Endometrial microvascular endothelial cells (primary cell): ENCODE results near the gene TCAF2. TPM values are rescaled to one million over a fixed set of nuclear protein-coding genes. Genes with fewer than 3 reads are reported as not detected.
"Not testable (repeated sequence)": the region's sequence is repeated elsewhere in the genome, so short reads cannot be mapped to it uniquely, and the experiment has no call there.

Experiments
- in situ Hi-C: cut with HindIII; loops from 2 replicates; pipeline ENCODE4 v1.10.0; 2017; ENCODE audit warnings: low sequenced_read_pairs, low pct_unique_long_range_greater_than_20kb; ENCODE audit errors: inconsistent ontology term
- total RNA-seq: library from RNA; depleted of rRNA; stranded (reverse); fragments of >200 nt; gene quantifications from one replicate; pipeline ENCODE4 v1.2.3, GENCODE V29; 2015; ENCODE audit errors: inconsistent ontology term

Gene TCAF2
- total RNA-seq, 1 donor from 2014 or later: 55.0 TPM

- in situ Hi-C loops: not testable (repeated sequence)
These were observed 29.7 kb downstream of the TCAF2 start for GRCh38 chr7:143650447-143650846.

Other genes starting within 250 kb of the TCAF2 start
- gene ZYX, start 239.6 kb upstream of the TCAF2 start, total RNA-seq: 485 TPM
- 0.28 TPM for gene EPHA1, start 212.1 kb upstream of the TCAF2 start, total RNA-seq
- not detected for gene TAS2R60, start 177.5 kb upstream of the TCAF2 start, total RNA-seq
- gene TAS2R41, start 143.1 kb upstream of the TCAF2 start, total RNA-seq: not detected
- gene CTAGE15, start 49.2 kb upstream of the TCAF2 start, total RNA-seq: not detected
- gene CTAGE6, start 136.7 kb downstream of the TCAF2 start, total RNA-seq: not detected